Loucy (cell line): Measurements from ENCODE around the gene LBP.

Experiments
- CTCF ChIP-seq: fragments of 200-600 bp; sonication (generic); conservative IDR thresholded peaks from 2 replicates; pipeline ENCODE4 v1.5.1; 2014; ENCODE audit warnings: mild to moderate bottlenecking, antibody characterized with exemption, low read length
- EZH2phosphoT487 ChIP-seq: fragments of 200-600 bp; IDR thresholded peaks from 2 replicates; pipeline ENCODE4 v1.6.1; 2018; ENCODE audit warnings: antibody characterized with exemption, mild to moderate bottlenecking, moderate library complexity, borderline replicate concordance

DNA sequence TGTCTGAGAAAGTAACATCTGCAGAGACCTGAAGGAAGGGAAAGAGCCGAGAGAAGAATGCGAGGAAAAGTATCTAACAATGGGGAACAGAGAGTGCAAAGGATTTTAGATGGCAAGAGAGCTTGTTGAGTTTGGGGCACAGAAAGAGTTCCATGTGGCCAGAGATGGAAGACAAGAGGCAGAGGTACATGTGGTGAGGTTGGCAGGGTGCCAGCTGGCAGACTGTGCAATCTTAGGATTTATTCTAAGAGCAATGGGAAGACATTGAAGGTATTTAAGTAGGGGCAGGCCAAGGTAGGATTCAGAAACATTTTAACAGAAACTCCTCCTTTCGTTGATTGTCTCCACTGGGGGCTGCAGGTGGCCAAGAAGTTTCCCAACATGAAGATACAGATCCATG, 20.4 kb upstream of the LBP start:
- TF ChIP-seq CTCF (no peak), EZH2phosphoT487 (no peak)
